ENCODE results near the gene ZNF143. TPM values are rescaled to one million over a fixed set of nuclear protein-coding genes. Genes with fewer than 3 reads are reported as not detected.
A peak's percentile ranks its signal among the peaks of the same experiment; 100 is the strongest.
"Not testable (repeated sequence)": the region's sequence is repeated elsewhere in the genome, so short reads cannot be mapped to it uniquely, and the experiment has no call there.

Gene ZNF143
- total RNA-seq, 4 donors from 2014 or later = 17.8 to 44.2 (median 30.9) TPM

GRCh38 chr11:9533736-9534473 is 73.1 kb downstream of the ZNF143 start:
- no peak overlapping the region for H3K4me3 ChIP-seq (ENCODE audit: low read depth, poor library complexity, severe bottlenecking)
- TF ChIP-seq POLR2A (IDR thresholded peaks at IDR 0.05) = no peak
- TF ChIP-seq CTCF (IDR thresholded peaks at IDR 0.05) = no peak
- intact Hi-C loops (cut with DNase I; ENCODE audit: low total_unique reads) = no loop called here
- 63 to 78% methylated on average over 5 of the region's 5 CpGs for WGBS, 2 donors
- DNase-seq (ENCODE audit: low spot score in 2 of 2) = no peak

GRCh38 chr11:9535189-9535781 is 74.5 kb downstream of the ZNF143 start:
- peak; percentile 86 to 96 for DNase-seq (ENCODE audit: low spot score in 2 of 2)
- intact Hi-C loops (cut with DNase I; ENCODE audit: low total_unique reads) = no loop called here
- TF ChIP-seq CTCF (IDR thresholded peaks at IDR 0.05) (peak in 1 of 3 donors; percentile 49), POLR2A (IDR thresholded peaks at IDR 0.05) (no peak)
- 60 to 64% methylated on average over 6 of the region's 6 CpGs for WGBS, 2 donors
- no peak overlapping the region for H3K4me3 ChIP-seq (ENCODE audit: low read depth, poor library complexity, severe bottlenecking)

- H3K4me3 ChIP-seq (ENCODE audit: low read depth, poor library complexity, severe bottlenecking) = no peak overlapping the region
- intact Hi-C loops (cut with DNase I; ENCODE audit: low total_unique reads) = no loop called here
- DNase-seq (ENCODE audit: low spot score in 2 of 2) = no peak
- TF ChIP-seq POLR2A (IDR thresholded peaks at IDR 0.05) (no peak), CTCF (IDR thresholded peaks at IDR 0.05) (no peak)
- WGBS, 2 donors = 81 to 91% methylated on average over 2 of the region's 2 CpGs
Observed at GRCh38 chr11:9538548-9538947, 77.7 kb downstream of the ZNF143 start.

- intact Hi-C loops (cut with DNase I; ENCODE audit: low total_unique reads); DNase-seq (ENCODE audit: low spot score in 2 of 2); H3K4me3 ChIP-seq (ENCODE audit: low read depth, poor library complexity, severe bottlenecking): not testable (repeated sequence)
- WGBS, 2 donors = 89 to 93% methylated on average over 5 of the region's 5 CpGs
Observed at GRCh38 chr11:9549216-9549615, 88.4 kb downstream of the ZNF143 start.

GRCh38 chr11:9550191-9550628 is 89.4 kb downstream of the ZNF143 start:
- TF ChIP-seq POLR2A (IDR thresholded peaks at IDR 0.05) (no peak), CTCF (IDR thresholded peaks at IDR 0.05) (no peak)
- WGBS, 2 donors = 88 to 93% methylated on average over 8 of the region's 8 CpGs
- DNase-seq (ENCODE audit: low spot score in 2 of 2) = no peak
- intact Hi-C loops (cut with DNase I; ENCODE audit: low total_unique reads) = no loop called here
- H3K4me3 ChIP-seq (ENCODE audit: low read depth, poor library complexity, severe bottlenecking) = no peak overlapping the region

- no peak for DNase-seq (ENCODE audit: low spot score in 2 of 2)
- no peak for TF ChIP-seq POLR2A (IDR thresholded peaks at IDR 0.05)
- TF ChIP-seq CTCF (IDR thresholded peaks at IDR 0.05) = no peak
- WGBS, 2 donors = 89 to 97% methylated on average over 2 of the region's 2 CpGs
- intact Hi-C loops (cut with DNase I; ENCODE audit: low total_unique reads) = no loop called here
- no peak overlapping the region for H3K4me3 ChIP-seq (ENCODE audit: low read depth, poor library complexity, severe bottlenecking)
Observed at GRCh38 chr11:9561279-9561982, 100.6 kb downstream of the ZNF143 start.

All from lower leg skin (tissue), 4 donors.